SHP77 (cell line): ENCODE data around the gene CNOT6.
A peak's percentile ranks its signal among the peaks of the same experiment; 100 is the strongest.
"Not testable (repeated sequence)": the region's sequence is repeated elsewhere in the genome, so short reads cannot be mapped to it uniquely, and the experiment has no call there.

Experiments
- DNase-seq, 2 experiments: peaks; one replicate each; lab custom pipeline; 2025; lab: John Stamatoyannopoulos, UW

Gene CNOT6

DNA sequence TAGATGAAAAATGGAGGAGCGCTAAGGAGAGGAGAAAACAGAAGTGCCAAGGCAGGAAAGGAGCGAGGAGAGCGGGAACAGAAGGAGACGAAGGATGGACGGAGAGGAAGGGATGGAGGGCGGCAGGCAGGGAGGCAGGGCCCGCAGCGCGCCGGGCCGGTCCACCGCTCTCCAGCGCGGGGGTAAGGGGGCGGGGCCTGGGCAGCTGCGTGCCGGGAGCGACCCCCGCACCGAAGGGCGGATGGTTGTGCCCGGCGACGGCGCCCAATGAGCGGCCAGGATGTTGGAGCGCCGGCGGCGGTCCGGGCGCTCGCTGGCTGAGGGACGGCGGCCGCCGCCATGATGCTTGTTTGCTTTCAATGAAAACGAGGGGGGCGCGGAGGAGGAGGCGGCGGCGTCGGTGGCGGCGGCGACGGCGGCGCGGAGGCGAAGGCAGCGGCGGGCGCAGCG, at the start of gene CNOT6:
TSS of gene CNOT6 (plus strand) at position 320 of the 450 bp plus-strand sequence. CDS start 34,898 bp downstream, outside the sequence.
- DNase-seq: peak; percentile 81 to 83

DNA sequence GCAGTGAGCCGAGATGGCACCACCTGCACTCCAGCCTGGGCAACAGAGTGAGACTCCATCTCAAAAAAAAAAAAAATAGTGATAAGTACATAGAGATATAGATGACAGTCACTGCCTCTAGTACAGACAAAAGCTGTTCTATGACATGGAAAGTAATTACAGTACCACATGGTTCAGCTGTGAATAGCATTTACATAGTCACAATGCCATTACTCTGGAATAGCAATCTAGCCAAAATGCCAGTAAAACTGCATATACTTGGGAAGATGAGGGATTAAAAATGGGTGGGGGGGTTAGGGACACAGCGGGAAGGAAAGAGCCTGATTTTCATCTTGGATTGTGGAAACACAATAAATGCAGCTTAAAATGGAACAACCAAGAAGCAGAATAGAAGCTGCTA, 39.4 kb upstream of the CNOT6 start:
- no peak for DNase-seq

DNA sequence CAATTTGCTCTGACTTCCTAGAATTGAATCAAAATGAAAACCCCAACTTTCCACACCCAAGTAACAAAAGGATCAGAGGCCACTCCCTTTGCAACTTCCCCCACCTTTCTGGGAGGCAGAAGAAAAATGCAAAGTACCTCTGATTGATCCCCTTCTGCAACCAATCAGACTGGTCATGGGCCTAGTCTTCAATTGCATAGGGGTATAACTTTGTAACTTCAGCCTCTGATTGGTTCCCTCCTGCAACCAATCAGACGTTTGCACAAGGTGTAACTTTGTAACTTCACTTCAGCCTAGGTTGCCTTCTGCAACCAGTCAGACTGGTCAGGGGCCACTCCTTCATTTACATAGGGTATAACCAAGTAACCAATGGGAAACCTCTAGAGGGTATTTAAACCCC, 38.3 kb upstream of the CNOT6 start:
- no peak for DNase-seq

DNA sequence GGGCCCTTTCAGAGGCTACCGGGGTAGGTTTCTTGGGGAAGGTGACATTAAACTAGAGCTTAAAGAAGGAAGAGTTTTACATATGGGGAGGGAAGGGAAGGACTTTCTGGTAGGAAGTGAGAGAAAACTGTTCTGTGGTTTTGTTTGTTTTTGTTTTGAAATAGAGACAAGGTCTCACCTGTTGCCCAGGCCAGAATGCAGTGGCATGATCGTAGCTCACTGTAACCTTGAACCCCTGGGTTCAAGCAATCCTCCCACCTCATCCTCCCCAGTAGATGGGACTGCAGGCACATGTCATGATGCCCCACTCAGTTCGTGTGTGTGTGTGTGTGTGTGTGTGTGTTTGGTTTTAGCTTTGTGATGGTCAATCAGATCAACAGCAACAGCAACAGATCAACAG, 37.4 kb upstream of the CNOT6 start:
- no peak for DNase-seq

DNA sequence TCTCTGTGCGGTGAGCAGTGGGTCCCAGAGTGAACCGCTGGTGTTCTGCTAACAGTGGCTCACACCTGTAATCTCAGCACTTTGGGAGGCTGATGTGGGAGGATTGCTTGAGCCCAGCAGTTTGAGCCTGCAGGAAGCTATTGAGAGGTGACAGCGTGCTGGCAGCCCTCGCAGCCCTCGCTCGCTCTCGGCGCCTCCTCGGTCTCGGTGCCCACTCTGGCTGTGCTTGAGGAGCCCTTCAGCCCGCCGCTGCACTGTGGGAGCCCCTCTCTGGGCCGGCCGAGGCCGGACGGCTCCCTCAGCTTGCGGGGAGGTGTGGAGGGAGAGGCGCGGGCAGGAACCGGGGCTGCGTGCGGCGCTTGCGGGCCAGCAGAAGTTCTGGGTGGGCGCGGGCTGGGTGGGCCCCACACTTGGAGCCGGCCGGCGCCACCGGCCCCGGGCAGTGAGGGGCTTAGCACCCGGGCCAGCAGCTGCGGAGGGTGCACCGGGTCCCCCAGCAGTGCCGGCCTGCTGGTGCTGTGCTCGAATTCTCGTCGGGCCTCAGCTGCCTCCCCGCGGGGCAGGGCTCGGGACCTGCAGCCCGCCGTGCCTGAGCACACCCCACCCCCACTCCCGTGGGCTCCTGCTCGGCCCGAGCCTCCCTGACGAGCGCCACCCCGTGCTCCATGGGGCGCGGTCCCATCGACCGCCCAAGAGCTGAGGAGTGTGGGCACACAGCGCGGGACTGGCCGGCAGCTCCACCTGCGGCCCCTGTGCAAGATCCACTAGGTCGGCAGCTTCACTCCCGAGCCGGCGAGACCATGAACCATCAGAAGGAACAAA, 35.1 kb upstream of the CNOT6 start:
- not testable (repeated sequence) for DNase-seq

DNA sequence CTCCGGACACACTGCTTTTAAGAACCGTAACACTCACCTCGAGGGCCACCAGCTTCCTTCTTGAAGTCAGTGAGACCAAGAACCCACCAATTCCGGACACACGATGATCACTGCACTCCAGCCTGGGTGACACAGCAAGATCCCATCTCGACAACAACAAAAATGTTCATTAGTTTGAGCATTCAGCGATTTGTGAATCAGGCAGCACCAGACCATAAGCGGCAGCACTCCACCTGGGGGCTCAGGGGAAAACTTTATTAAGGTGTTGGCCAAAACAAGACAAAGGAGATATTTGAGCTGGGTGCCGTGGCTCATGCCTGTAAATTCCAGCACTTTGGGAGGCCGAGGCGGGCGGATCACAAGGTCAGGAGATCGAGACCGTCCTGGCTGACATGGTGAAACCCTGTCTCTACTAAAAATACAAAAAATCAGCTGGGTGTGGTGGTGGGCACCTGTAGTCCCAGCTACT, 34.5 kb upstream of the CNOT6 start:
- not testable (repeated sequence) for DNase-seq

DNA sequence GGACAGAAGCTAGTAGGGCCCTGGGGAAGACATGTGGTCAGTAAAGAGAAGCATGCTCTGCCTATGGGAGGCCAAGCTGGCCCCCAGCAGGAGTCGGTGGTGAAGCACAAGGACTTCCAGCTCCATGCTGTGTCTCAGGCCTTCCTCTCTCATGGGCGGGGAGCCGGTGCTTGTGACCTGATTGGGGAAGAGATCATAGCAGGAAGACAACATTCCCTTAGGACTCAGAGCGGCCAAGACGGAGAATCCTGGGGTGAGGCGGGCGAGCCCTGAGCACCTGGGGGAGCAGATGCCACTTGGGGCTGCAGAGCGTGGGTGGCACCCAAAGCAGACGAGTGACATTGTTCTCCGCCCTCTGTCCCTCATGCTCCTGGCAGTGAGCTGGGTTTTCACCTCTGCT, 33.3 kb upstream of the CNOT6 start:
- no peak for DNase-seq

DNA sequence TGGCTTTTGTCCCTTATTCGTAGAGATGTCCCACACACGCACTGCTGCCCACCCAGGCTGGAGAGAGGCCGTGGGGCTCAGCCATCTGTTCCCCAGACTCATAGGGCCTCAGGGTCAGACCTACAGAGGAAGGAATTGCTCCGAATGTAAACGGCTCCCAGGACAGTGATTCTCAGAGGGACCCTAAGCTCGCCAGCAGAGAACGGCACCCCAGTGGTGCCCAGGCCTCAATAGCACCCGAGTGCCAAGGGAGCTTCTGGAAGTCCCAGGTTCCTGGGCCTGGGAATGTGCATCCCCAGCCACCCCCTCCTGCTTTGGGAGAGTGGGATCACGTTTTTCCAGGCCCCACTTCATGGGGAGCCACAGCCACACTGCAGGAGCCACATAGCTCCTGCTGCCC, 32.9 kb upstream of the CNOT6 start:
- DNase-seq: no peak

DNA sequence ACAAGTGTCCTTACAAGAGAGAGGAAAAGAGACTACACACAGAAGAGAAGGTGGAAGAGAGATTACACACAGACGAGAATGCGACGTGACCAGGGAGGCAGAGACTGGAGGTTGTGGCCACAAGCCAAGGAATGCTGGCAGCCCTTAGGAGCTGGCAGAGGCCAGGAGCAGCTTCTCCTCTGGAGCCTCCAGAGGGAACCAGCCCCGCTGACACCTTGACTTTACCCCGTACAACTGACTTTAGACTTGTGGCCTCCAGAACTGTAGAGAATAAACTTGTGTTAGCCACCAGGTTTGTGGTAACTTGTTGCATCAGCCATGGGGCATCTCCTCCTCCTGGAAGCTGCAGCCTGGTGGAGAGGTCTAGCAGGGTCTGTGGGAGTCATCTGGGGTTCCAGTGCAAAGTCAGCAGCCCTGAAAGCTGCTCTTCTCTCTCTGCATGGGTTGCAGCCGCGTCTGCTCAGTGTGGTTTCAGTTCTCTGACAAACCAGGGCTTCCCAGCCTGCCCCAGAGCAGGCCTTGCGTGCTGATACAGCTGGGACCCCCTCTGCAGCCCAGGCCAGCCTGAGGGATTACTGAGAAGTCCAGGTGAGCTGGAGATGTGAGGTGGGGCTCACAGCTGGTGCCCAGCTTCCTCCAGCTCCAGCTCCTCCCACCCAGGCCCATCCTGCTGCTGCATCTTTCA, 30.8 kb upstream of the CNOT6 start:
- no peak for DNase-seq

DNA sequence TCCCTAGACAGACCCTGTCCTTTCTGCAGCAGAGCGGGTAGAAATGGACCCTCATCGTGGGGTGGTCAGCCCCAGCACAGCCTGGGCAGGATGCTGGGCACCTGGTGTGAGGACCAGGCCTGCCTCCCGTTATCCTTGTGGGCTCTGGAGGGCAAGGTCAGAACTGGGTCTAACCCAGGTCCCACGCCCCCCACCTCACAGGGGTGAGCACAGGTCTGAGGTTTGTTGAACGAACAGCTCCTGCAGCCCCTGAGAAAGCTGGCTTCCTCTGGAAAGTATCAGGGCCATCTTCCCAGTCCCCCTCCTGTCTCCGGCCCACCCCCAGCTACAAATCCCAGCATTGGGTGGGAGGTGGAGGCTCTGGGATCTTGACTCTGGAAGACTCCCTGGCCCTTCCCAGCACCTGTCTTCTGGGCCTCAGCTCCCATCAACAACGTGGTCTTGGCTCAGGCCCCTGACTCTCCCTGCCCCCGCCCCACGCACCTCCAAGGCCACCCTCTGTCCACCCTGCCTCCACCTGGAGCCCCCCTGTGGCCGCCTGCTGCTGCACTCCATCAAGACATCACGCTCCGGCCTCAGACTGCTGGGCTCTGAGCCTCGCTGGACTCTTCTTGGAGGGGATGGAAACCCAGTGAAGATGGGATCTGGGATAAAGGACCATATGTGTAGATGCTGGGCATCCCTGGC, 30.1 kb upstream of the CNOT6 start:
- no peak for DNase-seq

DNA sequence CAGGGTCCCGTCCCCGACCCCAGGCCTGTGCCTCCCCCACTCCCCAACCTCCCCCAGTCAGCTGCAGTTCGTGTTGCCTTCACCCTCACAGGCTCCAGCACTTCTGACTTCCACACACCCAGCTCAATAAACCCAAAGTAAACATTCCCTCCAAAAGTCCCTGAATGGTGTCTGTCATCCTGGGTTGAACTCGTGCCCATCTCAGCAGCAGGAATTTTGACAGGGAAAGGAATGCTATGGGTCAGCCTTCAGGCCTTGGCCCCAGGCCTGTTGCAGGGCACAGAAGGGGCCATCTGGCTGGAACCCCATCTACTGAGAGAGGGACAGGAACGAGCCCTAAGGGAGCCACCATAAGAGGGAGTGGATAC, 29.6 kb upstream of the CNOT6 start:
- no peak for DNase-seq

DNA sequence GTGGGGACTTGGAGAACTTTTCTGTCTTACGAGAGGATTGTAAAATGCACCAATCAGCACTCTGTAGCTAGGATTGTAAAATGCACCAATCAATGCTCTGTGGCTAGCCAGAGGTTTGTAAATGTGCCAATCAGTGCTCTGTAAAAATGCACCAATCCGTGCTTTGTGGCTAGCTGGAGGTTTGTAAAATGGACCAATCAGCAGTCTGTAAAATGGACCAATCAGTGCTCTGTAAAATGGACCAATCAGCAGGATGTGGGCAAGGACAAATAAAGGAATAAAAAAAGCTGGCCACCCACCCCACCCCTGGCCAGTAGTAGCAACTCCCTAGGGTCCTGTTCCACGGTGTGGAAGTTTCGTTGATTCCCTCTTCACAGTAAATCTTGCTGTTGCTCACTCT, 29.1 kb upstream of the CNOT6 start:
- not testable (repeated sequence) for DNase-seq

DNA sequence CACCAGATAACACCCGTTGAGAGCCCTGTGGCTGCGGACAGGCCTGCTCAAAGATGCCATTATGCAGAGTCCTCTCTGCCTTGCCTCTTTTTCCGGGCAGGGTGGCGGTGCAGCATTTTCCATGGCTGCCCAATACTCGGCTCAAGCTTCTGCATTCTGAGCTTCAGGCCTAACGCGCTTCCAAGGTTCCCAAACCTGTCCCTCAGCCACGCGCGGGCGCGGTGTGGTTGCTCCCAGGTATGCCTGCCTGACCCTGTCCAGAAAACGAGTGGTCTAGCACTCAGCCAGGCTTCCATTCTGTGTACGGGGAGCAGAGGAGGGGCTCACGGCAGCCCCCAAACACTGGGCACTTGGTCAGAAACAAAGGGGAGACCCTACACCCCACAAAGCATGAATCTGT, 27.9 kb upstream of the CNOT6 start:
- no peak for DNase-seq

DNA sequence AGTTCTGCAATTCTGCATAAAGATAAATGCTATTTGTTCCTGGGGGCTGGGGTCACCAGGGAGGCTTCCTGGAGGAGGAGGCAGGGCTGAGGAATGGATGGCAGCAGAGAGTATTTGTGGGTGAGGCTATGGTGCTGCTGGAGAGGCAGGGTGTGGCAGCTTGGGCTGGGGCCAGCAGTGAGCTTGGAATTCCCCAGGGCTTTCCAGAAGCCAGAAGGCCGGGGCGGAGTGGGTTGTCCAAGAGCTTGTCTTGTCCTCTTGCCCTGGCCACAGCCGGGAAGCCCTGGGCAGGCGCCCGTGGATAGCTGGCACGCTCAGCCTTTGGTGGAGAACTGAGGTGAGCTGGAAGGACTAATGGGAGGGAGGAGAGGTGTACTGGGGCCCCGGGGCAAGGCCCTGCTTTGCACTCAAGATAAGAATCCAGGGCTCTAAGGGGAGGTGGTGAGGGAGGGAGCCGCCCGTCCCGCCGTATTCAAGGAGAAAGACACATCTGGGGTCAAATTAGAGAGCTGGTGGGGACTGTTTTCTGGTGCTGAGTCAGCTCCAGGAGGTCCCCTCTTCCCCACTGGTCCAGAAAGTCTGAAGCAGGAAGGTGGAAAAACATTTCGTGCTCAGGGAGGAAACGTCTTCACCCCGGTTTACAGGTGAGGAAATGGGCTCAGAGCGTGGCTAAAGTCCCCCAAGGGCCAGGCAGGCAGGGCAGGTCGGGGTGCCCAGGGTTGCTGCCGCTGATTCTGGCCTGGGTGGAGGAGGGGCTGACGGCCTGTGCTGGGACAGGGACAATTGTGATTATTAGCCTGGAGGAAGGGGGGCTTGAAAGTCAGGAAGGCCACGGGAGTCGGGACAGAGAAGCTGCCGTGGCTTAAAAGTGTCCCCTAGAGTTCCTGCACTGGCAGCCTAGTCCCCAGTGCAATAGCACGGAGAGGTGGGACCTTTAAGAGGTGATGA, 26.9 kb upstream of the CNOT6 start:
- DNase-seq: no peak

DNA sequence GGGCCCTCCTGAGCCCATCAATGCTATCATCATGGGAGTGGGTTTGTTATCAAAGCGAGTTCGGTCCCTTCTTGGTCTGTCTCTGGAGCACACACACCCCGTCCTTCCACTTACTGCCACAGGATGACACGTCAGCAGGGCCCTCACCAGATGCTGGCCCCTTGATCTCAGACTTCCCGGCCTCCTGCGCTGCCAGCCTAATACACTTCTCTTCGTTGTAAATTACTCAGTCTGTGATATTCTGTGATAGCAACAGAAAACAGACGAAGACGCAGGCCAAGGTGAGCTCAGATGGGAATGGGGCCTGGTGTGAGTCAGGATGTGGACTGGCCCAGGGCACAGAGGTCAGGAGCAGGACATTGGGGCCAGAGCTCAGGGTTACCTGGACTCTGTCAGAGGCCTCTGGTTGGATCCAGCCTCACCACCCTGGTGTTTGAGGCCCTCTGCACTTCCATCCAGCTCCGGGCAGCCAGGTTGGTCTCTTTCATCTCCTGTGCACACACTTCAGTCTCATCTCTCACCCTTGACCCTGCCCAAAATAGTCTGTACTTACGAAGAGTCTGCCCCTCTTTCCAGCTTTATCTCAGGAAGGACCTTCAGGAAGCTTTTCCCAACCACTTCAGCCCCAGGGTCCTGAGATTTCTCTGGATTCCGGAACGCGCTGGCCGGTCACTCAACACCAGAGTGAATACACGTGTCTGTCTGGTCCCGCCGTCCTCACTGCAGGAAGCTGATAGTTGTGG, 26.0 kb upstream of the CNOT6 start:
- DNase-seq: no peak

DNA sequence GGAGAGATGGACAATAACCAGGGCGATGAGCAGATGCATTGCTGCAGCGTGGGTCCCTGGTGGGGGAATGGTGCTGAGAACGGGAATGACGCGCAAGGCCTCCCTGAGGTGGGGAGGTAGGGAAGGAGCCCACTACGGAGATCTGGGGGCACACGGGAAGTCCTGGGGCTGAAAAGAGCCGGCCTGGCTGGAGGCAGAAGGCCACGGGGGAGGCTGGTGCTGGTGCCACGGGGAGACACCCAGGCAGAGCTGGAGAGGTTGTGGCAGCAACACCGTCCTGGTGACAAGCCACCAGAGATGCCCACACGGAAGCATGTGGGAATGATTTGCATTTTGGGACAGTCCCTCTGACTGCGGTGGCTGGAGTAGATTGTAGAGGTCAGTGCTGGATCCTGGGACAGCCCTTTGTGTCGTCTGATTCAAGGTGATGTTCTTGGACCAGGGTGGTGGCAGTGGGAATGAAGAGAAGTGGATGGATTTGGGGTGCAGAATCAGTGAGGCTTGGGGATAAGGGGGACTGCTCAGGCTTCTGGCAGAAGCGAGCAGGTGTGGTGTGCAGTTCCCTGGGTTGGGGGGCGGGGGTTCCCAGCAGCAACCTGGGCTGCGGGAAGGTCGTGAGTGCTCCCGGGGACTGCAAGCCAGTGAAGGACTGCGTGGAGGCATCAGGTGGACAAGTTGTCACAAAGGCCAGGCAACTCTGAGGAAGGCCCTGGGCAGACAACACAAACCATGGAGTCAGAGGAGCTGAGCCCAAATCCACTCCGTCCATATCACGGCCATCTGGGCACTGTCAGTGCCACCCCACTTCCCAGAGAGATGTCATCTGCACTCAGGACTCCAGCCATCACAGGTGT, 25.2 kb upstream of the CNOT6 start:
- no peak for DNase-seq

DNA sequence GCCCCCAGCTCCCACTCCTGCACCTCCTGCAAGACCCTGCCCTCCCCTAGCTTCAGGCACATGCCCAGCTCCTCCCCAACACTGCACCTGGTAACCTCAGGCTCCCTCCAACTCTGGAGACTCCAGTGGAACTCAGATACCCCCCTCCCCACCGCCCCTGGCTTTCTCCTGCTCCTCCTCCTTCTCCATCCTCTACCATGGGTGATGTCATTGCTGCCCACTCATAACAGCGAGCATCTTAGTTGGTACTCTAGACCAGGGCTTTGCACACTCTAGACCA, 24.7 kb upstream of the CNOT6 start:
- DNase-seq: no peak

DNA sequence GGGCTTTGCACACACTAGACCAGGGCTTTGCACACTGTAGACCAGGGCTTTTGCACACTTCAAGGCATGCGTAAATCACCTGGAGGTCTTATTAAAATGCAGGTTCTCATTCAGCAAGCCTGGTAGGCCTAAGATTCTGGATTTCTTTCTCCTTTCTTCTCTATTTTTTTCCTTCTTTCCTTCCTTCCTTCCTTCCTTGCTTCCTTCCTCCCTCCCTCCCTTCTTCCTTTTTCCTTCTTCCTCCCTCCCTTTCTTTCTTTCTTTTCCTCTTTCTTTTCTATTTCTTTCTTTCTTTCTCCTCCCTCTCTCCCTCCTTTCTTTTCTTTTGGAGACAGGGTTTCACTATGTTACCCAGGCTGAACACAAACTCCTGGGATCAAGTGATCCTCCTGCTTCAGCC, 24.3 kb upstream of the CNOT6 start:
- no peak for DNase-seq

DNA sequence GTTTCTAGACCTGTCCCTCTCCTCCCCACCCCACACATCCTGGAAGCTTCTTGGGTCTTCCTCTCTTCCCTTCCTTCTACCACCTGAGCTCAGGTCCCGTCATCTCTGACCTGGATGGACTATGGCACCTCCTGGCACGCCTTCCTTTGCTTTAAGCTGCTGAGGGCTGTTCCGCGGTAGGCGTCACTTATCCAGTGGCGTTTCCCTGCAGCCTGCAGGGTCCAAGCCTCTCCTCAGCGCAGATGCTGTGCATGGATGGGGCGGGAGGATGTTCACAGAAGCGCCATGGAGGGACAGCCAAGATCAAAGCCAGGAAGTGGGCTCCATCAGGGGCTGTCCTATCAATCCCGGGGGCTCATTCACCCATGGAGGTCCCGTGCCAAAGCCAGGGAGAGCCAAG, 23.8 kb upstream of the CNOT6 start:
- DNase-seq: no peak

DNA sequence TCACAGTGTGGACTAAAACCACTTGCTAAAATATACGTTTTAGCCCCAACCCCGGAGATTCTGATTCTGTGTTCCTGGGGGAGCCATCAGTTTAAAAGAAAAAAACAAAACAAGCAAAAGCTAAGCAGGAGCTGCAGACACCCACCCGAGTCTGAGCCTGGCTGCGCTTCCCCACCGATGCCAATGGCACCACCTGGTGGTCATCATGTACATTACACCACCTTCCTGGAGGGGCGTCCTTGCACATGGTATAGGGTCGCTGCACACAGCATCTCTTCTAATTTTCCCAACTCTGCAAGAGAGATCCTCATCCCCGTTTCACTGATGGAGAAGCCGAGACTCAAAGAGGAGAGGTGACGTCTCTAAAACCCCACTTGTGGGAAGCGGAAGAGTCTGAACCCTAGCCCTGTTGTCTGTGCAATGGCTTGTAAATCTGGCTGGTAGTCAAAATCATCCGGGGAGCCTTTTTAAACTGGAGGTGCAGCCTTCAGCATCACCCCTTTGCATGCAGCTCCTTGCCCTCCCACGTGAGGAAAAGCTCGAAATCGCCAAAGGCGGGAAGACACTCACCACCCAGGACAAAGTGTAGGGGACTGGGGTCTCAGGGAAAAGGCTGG, 23.1 kb upstream of the CNOT6 start:
- peak; percentile 12 to 29 for DNase-seq
